PFSK-1 (cell line): Measurements from ENCODE around the gene FOXO6.

Source experiments
- FOXP2 ChIP-seq: optimal IDR thresholded peaks from 2 replicates; pipeline ENCODE3; 2011; ENCODE audit warnings: borderline replicate concordance, control low read depth, inconsistent platforms; ENCODE audit not compliant: insufficient read depth; ENCODE audit errors: extremely low read length, extremely low read depth
- POLR2AphosphoS5 ChIP-seq: IDR thresholded peaks from 2 replicates; pipeline ENCODE4 v1.6.1; 2012; ENCODE audit warnings: low read depth, mild to moderate bottlenecking, control low read depth, low read length, moderate library complexity
- SIN3A ChIP-seq: IDR thresholded peaks from 2 replicates; pipeline ENCODE4 v1.6.1; 2012; ENCODE audit warnings: mild to moderate bottlenecking, low read length, moderate library complexity, borderline replicate concordance; ENCODE audit not compliant: insufficient read depth
- TAF1 ChIP-seq: IDR thresholded peaks from 2 replicates; pipeline ENCODE4 v1.6.1; 2012; ENCODE audit warnings: low read length, control low read depth, borderline replicate concordance; ENCODE audit not compliant: insufficient read depth
- TF ChIP-seq, protein P1 (sequence below), 2 experiments: IDR thresholded peaks; 2 replicates each; pipeline versions ENCODE4 v1.6.1 to v1.8.0; 2011 to 2012; ENCODE audit warnings: low read depth in 2 of 2, low read length in 2 of 2, control low read depth in 1 of 2, inconsistent platforms in 1 of 2, mild to moderate bottlenecking in 1 of 2, moderate library complexity in 1 of 2; ENCODE audit not compliant: insufficient read depth in 1 of 2

- TF ChIP-seq POLR2AphosphoS5 = no peak
- no peak for TF ChIP-seq TAF1
- no peak for TF ChIP-seq SIN3A
- TF ChIP-seq, protein P1, sequence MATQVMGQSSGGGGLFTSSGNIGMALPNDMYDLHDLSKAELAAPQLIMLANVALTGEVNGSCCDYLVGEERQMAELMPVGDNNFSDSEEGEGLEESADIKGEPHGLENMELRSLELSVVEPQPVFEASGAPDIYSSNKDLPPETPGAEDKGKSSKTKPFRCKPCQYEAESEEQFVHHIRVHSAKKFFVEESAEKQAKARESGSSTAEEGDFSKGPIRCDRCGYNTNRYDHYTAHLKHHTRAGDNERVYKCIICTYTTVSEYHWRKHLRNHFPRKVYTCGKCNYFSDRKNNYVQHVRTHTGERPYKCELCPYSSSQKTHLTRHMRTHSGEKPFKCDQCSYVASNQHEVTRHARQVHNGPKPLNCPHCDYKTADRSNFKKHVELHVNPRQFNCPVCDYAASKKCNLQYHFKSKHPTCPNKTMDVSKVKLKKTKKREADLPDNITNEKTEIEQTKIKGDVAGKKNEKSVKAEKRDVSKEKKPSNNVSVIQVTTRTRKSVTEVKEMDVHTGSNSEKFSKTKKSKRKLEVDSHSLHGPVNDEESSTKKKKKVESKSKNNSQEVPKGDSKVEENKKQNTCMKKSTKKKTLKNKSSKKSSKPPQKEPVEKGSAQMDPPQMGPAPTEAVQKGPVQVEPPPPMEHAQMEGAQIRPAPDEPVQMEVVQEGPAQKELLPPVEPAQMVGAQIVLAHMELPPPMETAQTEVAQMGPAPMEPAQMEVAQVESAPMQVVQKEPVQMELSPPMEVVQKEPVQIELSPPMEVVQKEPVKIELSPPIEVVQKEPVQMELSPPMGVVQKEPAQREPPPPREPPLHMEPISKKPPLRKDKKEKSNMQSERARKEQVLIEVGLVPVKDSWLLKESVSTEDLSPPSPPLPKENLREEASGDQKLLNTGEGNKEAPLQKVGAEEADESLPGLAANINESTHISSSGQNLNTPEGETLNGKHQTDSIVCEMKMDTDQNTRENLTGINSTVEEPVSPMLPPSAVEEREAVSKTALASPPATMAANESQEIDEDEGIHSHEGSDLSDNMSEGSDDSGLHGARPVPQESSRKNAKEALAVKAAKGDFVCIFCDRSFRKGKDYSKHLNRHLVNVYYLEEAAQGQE (IDR thresholded peaks at IDR 0.05; ENCODE audit: insufficient read depth in 1 of 2, low read depth in 2 of 2, low read length in 2 of 2) = no peak
- TF ChIP-seq FOXP2 = no peak
Observed at GRCh38 chr1:41394369-41394744, 33.1 kb downstream of the FOXO6 start.
